Right atrium auricular region (tissue), 2 donors: ENCODE results near the gene LRRC4B. TPM values are rescaled to one million over a fixed set of nuclear protein-coding genes. Genes with fewer than 3 reads are reported as not detected.
A peak's percentile ranks its signal among the peaks of the same experiment; 100 is the strongest.

Source experiments
- DNase-seq: peaks from one replicate; pipeline ENCODE4 v3.0.0-alpha.2; 2019; ENCODE audit warnings: low spot score
- H3K27ac ChIP-seq, 2 donors: fragments of 200-600 bp; sonication (generic); 1 replicate in 1 of 2; 2 replicates in 1 of 2; pipeline ENCODE4 v1.5.1; 2016 to 2019
- H3K27me3 ChIP-seq, 2 donors: fragments of 200-600 bp; sonication (generic); one replicate each; pipeline versions ENCODE4 v1.5.1 to v1.6.0; 2017 to 2019
- H3K36me3 ChIP-seq: fragments of 200-600 bp; sonication (generic); one replicate; pipeline ENCODE4 v1.5.1; 2016
- H3K4me1 ChIP-seq, 2 donors: fragments of 200-600 bp; sonication (generic); one replicate each; pipeline versions ENCODE4 v1.5.1 to v1.6.0; 2017 to 2019
- H3K4me3 ChIP-seq, 2 donors: fragments of 200-600 bp; sonication (generic); 1 replicate in 1 of 2; 2 replicates in 1 of 2; pipeline ENCODE4 v1.5.1; 2017 to 2019; ENCODE audit warnings: mild to moderate bottlenecking in 1 of 2, moderate library complexity in 1 of 2
- H3K9me3 ChIP-seq, 2 donors: fragments of 200-600 bp; sonication (generic); one replicate each; pipeline ENCODE4 v1.5.1; 2019
- CTCF ChIP-seq, 2 donors: fragments of 200-600 bp; sonication (generic); IDR thresholded peaks; one replicate each; pipeline ENCODE4 v1.5.1; 2019; ENCODE audit warnings: antibody characterized with exemption in 2 of 2
- total RNA-seq, 2 donors: library from RNA; depleted of rRNA; stranded (reverse); fragments of >200 nt; gene quantifications; one replicate each; pipeline ENCODE4 v1.1.0, GENCODE V29; 2016

LRRC4B gene
- total RNA-seq, 2 donors from 2014 or later = 1.6 to 2.0 TPM

GRCh38 chr19:50508843-50509190 is 59.4 kb downstream of the LRRC4B start:
- no peak for DNase-seq
- TF ChIP-seq CTCF (IDR thresholded peaks at IDR 0.05) = no peak
- H3K4me3 ChIP-seq = no peak overlapping the region
- H3K9me3 ChIP-seq = no peaks in the 10 kb centered on the region
- no peaks in the 10 kb centered on the region for H3K27me3 ChIP-seq
- H3K4me1 ChIP-seq = peaks cover 0 to 27% of the 10 kb centered on the region in 2 donors
- peak overlapping the region; percentile 53 to 58 for H3K27ac ChIP-seq
- H3K36me3 ChIP-seq = no peaks in the 10 kb centered on the region

- Histone ChIP-seq H3K4me3 (no peak overlapping the region), H3K4me1 (peaks cover 0 to 27% of the 10 kb centered on the region in 2 donors), H3K9me3 (no peaks in the 10 kb centered on the region), H3K27ac (no peak overlapping the region), H3K27me3 (no peaks in the 10 kb centered on the region), H3K36me3 (no peaks in the 10 kb centered on the region)
- no peak for DNase-seq
- TF ChIP-seq CTCF (IDR thresholded peaks at IDR 0.05) = no peak
These were observed 60.9 kb downstream of the LRRC4B start for GRCh38 chr19:50507376-50507775.

GRCh38 chr19:50506700-50507099 is 61.5 kb downstream of the LRRC4B start:
- Histone ChIP-seq H3K4me3 (no peak overlapping the region), H3K27me3 (no peaks in the 10 kb centered on the region), H3K9me3 (no peaks in the 10 kb centered on the region), H3K36me3 (no peaks in the 10 kb centered on the region), H3K4me1 (peaks cover 0 to 27% of the 10 kb centered on the region in 2 donors), H3K27ac (no peak overlapping the region)
- TF ChIP-seq CTCF (IDR thresholded peaks at IDR 0.05) = no peak
- DNase-seq = no peak

GRCh38 chr19:50505856-50506611 is 62.2 kb downstream of the LRRC4B start:
- TF ChIP-seq CTCF (IDR thresholded peaks at IDR 0.05) = no peak
- no peaks in the 10 kb centered on the region for H3K27me3 ChIP-seq
- no peak for DNase-seq

GRCh38 chr19:50501568-50502475 is 66.4 kb downstream of the LRRC4B start:
- H3K27ac ChIP-seq = peak overlapping the region; percentile 87 to 94

More at GRCh38 chr19:50505856-50506611, 62.2 kb downstream of the LRRC4B start:
- no peaks in the 10 kb centered on the region for H3K36me3 ChIP-seq
- H3K4me1 ChIP-seq = peaks cover 0 to 27% of the 10 kb centered on the region in 2 donors
- no peak overlapping the region for H3K4me3 ChIP-seq
- H3K27ac ChIP-seq = no peak overlapping the region
- H3K9me3 ChIP-seq = no peaks in the 10 kb centered on the region

More at GRCh38 chr19:50501568-50502475, 66.4 kb downstream of the LRRC4B start:
- Histone ChIP-seq H3K4me3 (peak overlapping the region; percentile 53 to 60), H3K9me3 (no peaks in the 10 kb centered on the region), H3K27me3 (no peaks in the 10 kb centered on the region), H3K4me1 (no peaks in the 10 kb centered on the region), H3K36me3 (no peaks in the 10 kb centered on the region)
- TF ChIP-seq CTCF (IDR thresholded peaks at IDR 0.05) = no peak
- DNase-seq = no peak
